Right lobe of liver (tissue), 4 donors: ENCODE data around the gene IL19.

Experiments
- CTCF ChIP-seq, 4 donors: fragments of 200-600 bp in 3 of 4; fragments of 450-650 bp in 1 of 4; IDR thresholded peaks; one replicate each; pipeline versions ENCODE4 v1.5.1 to v1.8.0; 2016 to 2022; ENCODE audit warnings: antibody characterized with exemption in 4 of 4, mild to moderate bottlenecking in 2 of 4
- POLR2A ChIP-seq: fragments of 450-650 bp; IDR thresholded peaks from one replicate; pipeline ENCODE4 v1.6.1; 2017; ENCODE audit warnings: antibody characterized with exemption, mild to moderate bottlenecking
- donor health status: DM: no; HTN: no; CAD: no.
- donor health status: DM: no; HTN: no; CAD: no.
- donor health status: DM: no; HTN: yes; CAD: no.

GRCh38 chr1:206742719-206743383 is 27.7 kb upstream of the IL19 start:
- TF ChIP-seq CTCF (IDR thresholded peaks at IDR 0.05), result no peak
- TF ChIP-seq POLR2A, result no peak
